ENCODE results near the gene ANKS1A. TPM values are rescaled to one million over a fixed set of nuclear protein-coding genes. Genes with fewer than 3 reads are reported as not detected.
"Not testable (repeated sequence)": the region's sequence is repeated elsewhere in the genome, so short reads cannot be mapped to it uniquely, and the experiment has no call there.

ANKS1A gene
- polyA plus RNA-seq, 4 donors, result 6.5 to 29.9 (median 10.8) TPM

DNA sequence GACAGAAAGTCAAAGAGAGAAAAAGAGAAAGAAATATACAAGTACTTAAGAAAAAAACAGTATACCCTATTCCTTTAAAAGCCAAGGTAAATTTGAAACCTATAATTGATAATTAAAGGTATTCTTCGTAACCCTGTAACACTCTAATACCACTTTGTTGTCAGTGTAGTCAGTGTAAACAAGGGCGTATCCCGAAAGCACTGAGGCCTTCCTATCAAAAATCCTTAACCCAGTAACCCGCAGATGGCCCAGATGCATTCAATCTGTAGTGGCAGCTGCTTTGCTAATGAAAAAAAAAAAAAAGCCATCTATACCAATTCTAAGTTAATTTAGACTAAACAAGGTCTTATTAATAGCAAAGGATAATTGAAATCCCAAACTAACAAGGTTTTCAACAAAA, 110.9 kb downstream of the ANKS1A start:
- not testable (repeated sequence) for H3K9me3 ChIP-seq (ENCODE audit: control insufficient read depth in 2 of 2, insufficient read depth in 1 of 2, low read depth in 1 of 2, low read length in 1 of 2); DNase-seq; H3K4me3 ChIP-seq (ENCODE audit: low read depth in 1 of 3, low read length in 3 of 3); H3K27me3 ChIP-seq (ENCODE audit: control insufficient read depth in 3 of 3, insufficient read depth in 3 of 3, low read length in 3 of 3); H3K4me1 ChIP-seq (ENCODE audit: control insufficient read depth in 3 of 3, insufficient read depth in 2 of 3, low read depth in 1 of 3, low read length in 2 of 3); FAIRE-seq; H3K27ac ChIP-seq (ENCODE audit: low read depth in 1 of 3, low read length in 2 of 3)
- 77 to 96% (median 87%) methylated on average over 4 of the region's 4 CpGs for WGBS, 3 donors
- H3K36me3 ChIP-seq (ENCODE audit: control insufficient read depth in 3 of 3, insufficient read depth in 2 of 3, low read depth in 1 of 3, low read length in 3 of 3), result peaks cover 0 to 23% (median 11%) of the 10 kb centered on the region in 3 donors

DNA sequence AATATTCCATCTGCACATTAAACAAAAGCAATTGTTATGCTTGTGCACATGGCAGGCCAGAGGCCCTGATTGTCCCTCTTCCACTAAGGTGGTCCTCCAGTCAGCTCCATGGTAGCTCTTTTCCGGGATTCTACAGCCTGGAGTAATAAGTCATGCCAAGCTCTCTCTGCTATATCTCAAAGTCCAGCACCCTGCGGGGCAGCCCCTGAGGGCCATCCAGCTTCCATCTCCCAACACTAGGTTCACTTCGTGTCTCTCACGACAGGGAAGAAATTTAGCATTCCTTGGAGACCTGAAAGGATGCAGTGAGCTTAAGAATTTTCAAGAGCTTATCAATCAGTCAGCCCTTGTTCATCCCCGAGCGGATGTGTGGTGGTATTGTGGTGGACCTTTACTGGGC, 112.3 kb downstream of the ANKS1A start:
- H3K27me3 ChIP-seq (ENCODE audit: control insufficient read depth in 3 of 3, insufficient read depth in 3 of 3, low read length in 3 of 3); FAIRE-seq: not testable (repeated sequence)
- WGBS, 3 donors, result 93 to 97% (median 96%) methylated on average over 6 of the region's 6 CpGs

DNA sequence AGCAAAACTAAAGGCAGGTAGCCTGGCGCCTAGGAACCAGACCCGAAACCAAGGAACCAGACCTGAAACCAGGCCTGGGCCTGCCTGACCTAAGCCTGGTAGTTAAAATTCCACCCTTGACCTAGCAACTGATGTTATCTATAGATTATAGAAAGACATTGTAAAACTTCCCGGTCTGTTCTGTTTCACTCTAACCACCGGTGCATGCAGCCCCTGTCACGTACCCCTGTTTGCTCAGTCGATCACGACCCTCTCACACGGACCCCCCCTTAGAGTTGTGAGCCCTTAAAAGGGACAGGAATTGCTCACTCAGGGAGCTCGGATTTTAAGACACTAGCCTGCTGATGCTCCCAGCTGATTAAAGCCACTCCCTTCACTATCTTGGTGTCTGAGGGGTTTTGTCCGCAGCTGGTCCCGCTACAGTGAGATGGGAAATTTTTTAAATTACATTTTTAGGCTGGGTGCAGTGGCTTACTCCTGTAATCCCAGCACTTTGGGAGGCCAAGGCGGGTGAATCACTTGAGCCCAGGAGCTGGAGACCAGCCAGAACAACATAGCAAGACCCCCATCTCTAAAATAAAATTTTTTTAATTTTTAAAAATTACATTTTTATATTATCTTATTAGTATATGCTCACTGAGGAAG, 115.0 kb downstream of the ANKS1A start:
- H3K36me3 ChIP-seq (ENCODE audit: control insufficient read depth in 3 of 3, insufficient read depth in 2 of 3, low read depth in 1 of 3, low read length in 3 of 3), result peaks cover 0 to 16% (median 3%) of the 10 kb centered on the region in 3 donors
- 80 to 82% (median 81%) methylated on average over 12 of the region's 12 CpGs for WGBS, 3 donors
- not testable (repeated sequence) for H3K27me3 ChIP-seq (ENCODE audit: control insufficient read depth in 3 of 3, insufficient read depth in 3 of 3, low read length in 3 of 3); DNase-seq; H3K27ac ChIP-seq (ENCODE audit: low read depth in 1 of 3, low read length in 2 of 3); FAIRE-seq; H3K9me3 ChIP-seq (ENCODE audit: control insufficient read depth in 2 of 2, insufficient read depth in 1 of 2, low read depth in 1 of 2, low read length in 1 of 2); H3K4me3 ChIP-seq (ENCODE audit: low read depth in 1 of 3, low read length in 3 of 3); H3K4me1 ChIP-seq (ENCODE audit: control insufficient read depth in 3 of 3, insufficient read depth in 2 of 3, low read depth in 1 of 3, low read length in 2 of 3)

More for the DNA sequence above, 112.3 kb downstream of the ANKS1A start:
- H3K9me3 ChIP-seq (ENCODE audit: control insufficient read depth in 2 of 2, insufficient read depth in 1 of 2, low read depth in 1 of 2, low read length in 1 of 2); H3K4me1 ChIP-seq (ENCODE audit: control insufficient read depth in 3 of 3, insufficient read depth in 2 of 3, low read depth in 1 of 3, low read length in 2 of 3); DNase-seq; H3K4me3 ChIP-seq (ENCODE audit: low read depth in 1 of 3, low read length in 3 of 3); H3K27ac ChIP-seq (ENCODE audit: low read depth in 1 of 3, low read length in 2 of 3): not testable (repeated sequence)
- peaks cover 0 to 25% (median 9%) of the 10 kb centered on the region in 3 donors for H3K36me3 ChIP-seq (ENCODE audit: control insufficient read depth in 3 of 3, insufficient read depth in 2 of 3, low read depth in 1 of 3, low read length in 3 of 3)

DNA sequence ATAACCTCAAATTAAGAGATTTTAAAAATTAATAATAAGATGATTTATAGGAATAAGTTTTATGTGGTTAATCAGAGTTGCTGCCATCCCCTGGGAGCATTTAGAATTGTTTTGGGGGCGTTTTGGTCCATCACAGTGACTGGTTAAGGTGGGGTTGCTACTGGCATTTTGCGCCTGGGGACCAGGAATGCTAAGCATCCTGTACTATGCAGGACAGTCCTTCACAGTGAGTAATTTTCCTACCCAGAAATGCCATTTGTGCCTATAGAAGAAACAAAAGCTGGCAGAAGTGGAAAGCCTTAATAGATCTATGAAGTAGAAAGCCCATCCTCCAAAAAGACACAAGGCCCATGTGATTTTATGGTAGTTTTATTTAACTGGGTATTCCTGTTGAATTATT, 118.0 kb downstream of the ANKS1A start:
- H3K9me3 ChIP-seq (ENCODE audit: control insufficient read depth in 2 of 2, insufficient read depth in 1 of 2, low read depth in 1 of 2, low read length in 1 of 2), result no peaks in the 10 kb centered on the region
- FAIRE-seq, result no peak
- 85 to 98% (median 91%) methylated on average over 2 of the region's 2 CpGs for WGBS, 3 donors

DNA sequence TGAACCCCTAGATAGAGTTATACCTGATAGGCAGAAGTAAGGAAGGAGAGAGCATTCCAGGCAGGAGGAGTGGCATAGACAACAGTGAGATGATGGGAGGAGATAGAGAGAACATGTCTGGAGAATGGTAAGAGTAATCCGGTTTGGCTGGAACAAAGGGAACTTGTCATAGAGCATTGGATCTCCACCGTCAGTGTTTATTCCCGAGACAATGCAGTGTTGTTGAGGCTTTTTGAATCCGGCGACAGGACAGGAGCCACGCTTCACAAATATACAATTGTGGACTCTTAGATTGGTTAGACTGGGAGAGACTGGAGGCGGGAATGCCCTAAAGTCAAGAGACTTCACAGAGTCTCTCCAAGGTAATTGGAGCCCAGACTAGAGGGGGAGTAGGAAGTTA, 119.8 kb downstream of the ANKS1A start:
- H3K27me3 ChIP-seq (ENCODE audit: control insufficient read depth in 3 of 3, insufficient read depth in 3 of 3, low read length in 3 of 3), result no peaks in the 10 kb centered on the region
- no peaks in the 10 kb centered on the region for H3K9me3 ChIP-seq (ENCODE audit: control insufficient read depth in 2 of 2, insufficient read depth in 1 of 2, low read depth in 1 of 2, low read length in 1 of 2)
- no peak overlapping the region for H3K4me3 ChIP-seq (ENCODE audit: low read depth in 1 of 3, low read length in 3 of 3)
- WGBS, 3 donors, result 96 to 98% (median 96%) methylated on average over 7 of the region's 7 CpGs
- H3K27ac ChIP-seq (ENCODE audit: low read depth in 1 of 3, low read length in 2 of 3), result no peak overlapping the region
- H3K4me1 ChIP-seq (ENCODE audit: control insufficient read depth in 3 of 3, insufficient read depth in 2 of 3, low read depth in 1 of 3, low read length in 2 of 3), result no peaks in the 10 kb centered on the region
- peaks cover 0 to 16% (median 0%) of the 10 kb centered on the region in 3 donors for H3K36me3 ChIP-seq (ENCODE audit: control insufficient read depth in 3 of 3, insufficient read depth in 2 of 3, low read depth in 1 of 3, low read length in 3 of 3)
- DNase-seq (no peak), FAIRE-seq (no peak)

More for the DNA sequence above, 118.0 kb downstream of the ANKS1A start:
- no peak for DNase-seq
- Histone ChIP-seq H3K4me3 (ENCODE audit: low read depth in 1 of 3, low read length in 3 of 3) (no peak overlapping the region), H3K27me3 (ENCODE audit: control insufficient read depth in 3 of 3, insufficient read depth in 3 of 3, low read length in 3 of 3) (no peaks in the 10 kb centered on the region), H3K4me1 (ENCODE audit: control insufficient read depth in 3 of 3, insufficient read depth in 2 of 3, low read depth in 1 of 3, low read length in 2 of 3) (no peaks in the 10 kb centered on the region), H3K27ac (ENCODE audit: low read depth in 1 of 3, low read length in 2 of 3) (no peak overlapping the region), H3K36me3 (ENCODE audit: control insufficient read depth in 3 of 3, insufficient read depth in 2 of 3, low read depth in 1 of 3, low read length in 3 of 3) (peaks cover 0 to 13% (median 3%) of the 10 kb centered on the region in 3 donors)

DNA sequence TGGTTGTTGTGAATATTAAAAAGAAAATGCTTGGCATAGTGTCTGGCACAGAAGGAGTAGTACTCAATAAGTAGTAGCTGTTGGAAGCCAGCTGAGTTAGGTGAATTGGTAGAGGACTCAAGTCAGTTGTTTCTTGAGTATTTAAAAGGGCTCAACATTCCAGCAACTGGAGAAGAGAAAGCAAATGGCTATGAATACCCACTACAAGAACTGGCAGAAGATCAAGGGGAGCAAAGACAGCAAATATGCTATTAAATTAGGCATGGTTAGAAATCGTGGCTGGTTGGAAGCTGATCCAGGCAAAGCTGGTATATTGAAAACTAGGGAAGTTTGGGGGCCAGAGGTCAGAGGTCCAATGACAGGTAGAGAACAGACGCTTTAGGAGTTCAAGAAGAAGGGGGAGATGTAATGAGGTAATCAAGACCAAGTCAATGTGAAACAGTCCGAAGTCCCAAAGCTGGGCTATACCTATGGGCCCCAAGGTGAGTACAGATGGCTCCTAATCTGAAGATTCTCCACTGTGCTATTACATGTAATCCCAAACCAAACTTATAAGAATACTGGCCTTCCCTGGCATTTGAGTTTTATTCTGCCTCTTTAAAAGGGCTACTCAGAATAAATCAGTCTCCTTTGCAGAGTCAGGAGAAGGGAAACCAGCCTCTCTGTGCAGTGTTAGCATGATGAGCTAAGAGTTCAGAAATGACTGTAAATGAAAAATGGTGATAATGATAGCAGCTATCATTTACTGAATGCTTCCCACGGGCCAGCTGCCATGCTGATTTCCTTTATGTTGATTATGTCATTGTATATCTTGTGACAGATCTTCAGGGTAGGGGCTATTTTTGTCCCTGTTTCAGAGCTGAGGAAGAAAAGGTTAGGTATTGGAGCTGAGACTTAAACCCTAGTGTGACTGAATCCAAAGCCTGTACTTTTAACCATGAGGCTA, 122.3 kb downstream of the ANKS1A start:
- 47 to 53% (median 51%) methylated on average over 4 of the region's 4 CpGs for WGBS, 3 donors
- H3K4me1 ChIP-seq (ENCODE audit: control insufficient read depth in 3 of 3, insufficient read depth in 2 of 3, low read depth in 1 of 3, low read length in 2 of 3), result peaks cover 0 to 14% (median 4%) of the 10 kb centered on the region in 3 donors
- H3K36me3 ChIP-seq (ENCODE audit: control insufficient read depth in 3 of 3, insufficient read depth in 2 of 3, low read depth in 1 of 3, low read length in 3 of 3), result peaks cover 0 to 15% (median 0%) of the 10 kb centered on the region in 3 donors
- no peak overlapping the region for H3K4me3 ChIP-seq (ENCODE audit: low read depth in 1 of 3, low read length in 3 of 3)
- no peaks in the 10 kb centered on the region for H3K9me3 ChIP-seq (ENCODE audit: control insufficient read depth in 2 of 2, insufficient read depth in 1 of 2, low read depth in 1 of 2, low read length in 1 of 2)
- DNase-seq (no peak), FAIRE-seq (no peak)
- no peak overlapping the region for H3K27ac ChIP-seq (ENCODE audit: low read depth in 1 of 3, low read length in 2 of 3)
- H3K27me3 ChIP-seq (ENCODE audit: control insufficient read depth in 3 of 3, insufficient read depth in 3 of 3, low read length in 3 of 3), result no peaks in the 10 kb centered on the region

DNA sequence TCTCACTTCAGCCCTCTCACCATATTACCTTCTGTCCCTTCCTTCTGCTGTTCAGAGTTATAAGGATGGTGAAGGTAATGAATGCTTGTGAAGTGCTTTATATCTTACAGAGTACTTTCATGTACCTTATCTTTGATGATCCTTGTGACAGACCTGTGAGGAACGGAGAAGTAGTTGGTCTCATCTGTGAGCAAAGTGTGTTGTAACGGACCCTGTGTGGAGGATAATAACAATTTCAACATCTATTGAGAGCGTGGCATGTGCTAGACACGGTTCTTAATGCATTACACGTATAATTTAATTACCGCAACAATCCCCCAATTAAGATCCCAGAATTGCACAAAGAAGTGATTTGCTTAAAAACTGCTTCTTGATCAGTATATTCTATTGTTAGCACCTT, 124.6 kb downstream of the ANKS1A start:
- Histone ChIP-seq H3K27me3 (ENCODE audit: control insufficient read depth in 3 of 3, insufficient read depth in 3 of 3, low read length in 3 of 3) (no peaks in the 10 kb centered on the region), H3K4me1 (ENCODE audit: control insufficient read depth in 3 of 3, insufficient read depth in 2 of 3, low read depth in 1 of 3, low read length in 2 of 3) (peaks cover 0 to 16% (median 4%) of the 10 kb centered on the region in 3 donors), H3K36me3 (ENCODE audit: control insufficient read depth in 3 of 3, insufficient read depth in 2 of 3, low read depth in 1 of 3, low read length in 3 of 3) (peaks cover 0 to 23% (median 3%) of the 10 kb centered on the region in 3 donors), H3K4me3 (ENCODE audit: low read depth in 1 of 3, low read length in 3 of 3) (no peak overlapping the region), H3K9me3 (ENCODE audit: control insufficient read depth in 2 of 2, insufficient read depth in 1 of 2, low read depth in 1 of 2, low read length in 1 of 2) (no peaks in the 10 kb centered on the region), H3K27ac (ENCODE audit: low read depth in 1 of 3, low read length in 2 of 3) (no peak overlapping the region)
- DNase-seq, result no peak
- no peak for FAIRE-seq
- WGBS, 3 donors, result 90 to 98% (median 97%) methylated on average over 6 of the region's 6 CpGs

DNA sequence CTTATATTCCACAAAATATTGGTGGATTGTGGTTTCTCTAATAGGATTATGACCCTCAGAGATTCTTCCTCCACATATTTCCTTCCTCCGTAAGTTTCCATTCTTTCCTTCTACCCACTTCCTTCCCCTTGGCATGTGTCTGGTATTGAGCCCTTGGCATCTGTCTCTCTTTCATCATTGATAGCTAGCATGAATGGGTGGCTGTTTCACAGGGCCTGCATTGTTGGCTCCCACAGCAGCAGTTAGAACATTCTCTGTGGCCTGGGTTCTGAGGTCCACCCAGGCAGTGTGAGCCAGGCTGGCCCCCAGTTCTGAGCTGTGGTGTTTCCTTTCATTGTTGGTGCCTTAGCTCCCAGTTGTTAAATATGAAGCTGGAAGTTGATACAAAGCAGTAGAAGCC, 125.3 kb downstream of the ANKS1A start:
- no peaks in the 10 kb centered on the region for H3K27me3 ChIP-seq (ENCODE audit: control insufficient read depth in 3 of 3, insufficient read depth in 3 of 3, low read length in 3 of 3)
- no peak overlapping the region for H3K27ac ChIP-seq (ENCODE audit: low read depth in 1 of 3, low read length in 2 of 3)
- peaks cover 0 to 25% (median 8%) of the 10 kb centered on the region in 3 donors for H3K36me3 ChIP-seq (ENCODE audit: control insufficient read depth in 3 of 3, insufficient read depth in 2 of 3, low read depth in 1 of 3, low read length in 3 of 3)
- 84 to 96% (median 95%) methylated on average over 1 of the region's 1 CpG for WGBS, 3 donors
- no peaks in the 10 kb centered on the region for H3K9me3 ChIP-seq (ENCODE audit: control insufficient read depth in 2 of 2, insufficient read depth in 1 of 2, low read depth in 1 of 2, low read length in 1 of 2)
- peaks cover 0 to 16% (median 4%) of the 10 kb centered on the region in 3 donors for H3K4me1 ChIP-seq (ENCODE audit: control insufficient read depth in 3 of 3, insufficient read depth in 2 of 3, low read depth in 1 of 3, low read length in 2 of 3)
- DNase-seq, result no peak
- no peak overlapping the region for H3K4me3 ChIP-seq (ENCODE audit: low read depth in 1 of 3, low read length in 3 of 3)
- FAIRE-seq, result no peak
